Fibroblast of lung (primary cell): Measurements from ENCODE around the gene RERE. TPM values are rescaled to one million over a fixed set of nuclear protein-coding genes. Genes with fewer than 3 reads are reported as not detected.
A peak's percentile ranks its signal among the peaks of the same experiment; 100 is the strongest.

Source experiments
- DNase-seq, 2 donors: peaks; one replicate each; pipeline versions ENCODE4 v3.0.0 to v3.0.0-alpha.2; 2010; ENCODE audit warnings: low read depth in 2 of 2
- H2AFZ ChIP-seq: 2 replicates; pipeline ENCODE4 v1.5.1; 2012; ENCODE audit warnings: low read length, control low read depth, inconsistent platforms
- H3K27ac ChIP-seq: 2 replicates; pipeline ENCODE4 v1.5.1; 2011; ENCODE audit warnings: low read length, control low read depth; ENCODE audit not compliant: insufficient read depth
- H3K27me3 ChIP-seq: 2 replicates; pipeline ENCODE4 v1.5.1; 2011; ENCODE audit warnings: mild to moderate bottlenecking, low read length; ENCODE audit not compliant: control insufficient read depth, insufficient read depth
- H3K36me3 ChIP-seq: 2 replicates; pipeline ENCODE4 v1.5.1; 2011; ENCODE audit warnings: low read length; ENCODE audit not compliant: control insufficient read depth, insufficient read depth
- H3K4me1 ChIP-seq: 2 replicates; pipeline ENCODE4 v1.5.1; 2011; ENCODE audit warnings: low read length; ENCODE audit not compliant: control insufficient read depth, insufficient read depth; ENCODE audit errors: extremely low read depth
- H3K4me2 ChIP-seq: 2 replicates; pipeline ENCODE4 v1.5.1; 2011; ENCODE audit warnings: low read length, control low read depth; ENCODE audit not compliant: insufficient read depth; ENCODE audit errors: extremely low read depth
- H3K4me3 ChIP-seq, 4 experiments: fragments of 200-600 bp in 1 of 4; sonication (generic) in 1 of 4; replicated peaks in 1 of 4; 2 replicates each; pipeline ENCODE4 v1.5.1; 2011 to 2016; ENCODE audit warnings: low read length in 4 of 4, low read depth in 3 of 4, mild to moderate bottlenecking in 3 of 4, control low read depth in 2 of 4, inconsistent platforms in 1 of 4, mixed read lengths in 1 of 4; ENCODE audit not compliant: insufficient read depth in 1 of 4; ENCODE audit errors: control extremely low read depth in 1 of 4
- H3K79me2 ChIP-seq: 2 replicates; pipeline ENCODE4 v1.5.1; 2012; ENCODE audit warnings: mild to moderate bottlenecking, low read length, inconsistent platforms; ENCODE audit not compliant: control insufficient read depth, insufficient read depth
- H3K9ac ChIP-seq: 2 replicates; pipeline ENCODE4 v1.5.1; 2011; ENCODE audit warnings: mild to moderate bottlenecking, low read length, control low read depth; ENCODE audit not compliant: insufficient read depth
- H3K9me3 ChIP-seq: 2 replicates; pipeline ENCODE4 v1.5.1; 2012; ENCODE audit warnings: low read depth, low read length; ENCODE audit not compliant: control insufficient read depth, insufficient read depth
- H4K20me1 ChIP-seq: 2 replicates; pipeline ENCODE4 v1.5.1; 2011; ENCODE audit warnings: low read length; ENCODE audit not compliant: control insufficient read depth, insufficient read depth; ENCODE audit errors: extremely low read depth
- EZH2 ChIP-seq: IDR thresholded peaks from 2 replicates; pipeline ENCODE4 v1.5.1; 2012; ENCODE audit warnings: low read length, control low read depth, mild to moderate bottlenecking; ENCODE audit errors: missing control alignments
- polyA plus RNA-seq, 2 donors: library from polyadenylated mRNA; depleted of rRNA in 1 of 2; stranded (reverse) in 1 of 2; unstranded in 1 of 2; fragments of >200 nt; gene quantifications; 2 replicates each; pipeline ENCODE4 v1.2.1, GENCODE V29; 2011 to 2012; ENCODE audit warnings: missing spikeins in 1 of 2
- total RNA-seq: library from RNA; depleted of rRNA; stranded (reverse); fragments of >200 nt; gene quantifications from 2 replicates; pipeline ENCODE4 v1.2.1, GENCODE V29; 2014
- TF ChIP-seq, protein P1 (sequence below), 2 donors: IDR thresholded peaks in 1 of 2; conservative IDR thresholded peaks in 1 of 2; 1 replicate in 1 of 2; 2 replicates in 1 of 2; pipeline ENCODE4 v1.5.1; 2011 to 2012; ENCODE audit warnings: low read length in 2 of 2, control low read depth in 1 of 2, inconsistent platforms in 1 of 2, low read depth in 1 of 2, mild to moderate bottlenecking in 1 of 2

The RERE gene
- total and polyA plus RNA-seq, 2 donors (not counting 1 experiment from before 2014, with no cell fraction given): 3.7 to 51.0 TPM

DNA sequence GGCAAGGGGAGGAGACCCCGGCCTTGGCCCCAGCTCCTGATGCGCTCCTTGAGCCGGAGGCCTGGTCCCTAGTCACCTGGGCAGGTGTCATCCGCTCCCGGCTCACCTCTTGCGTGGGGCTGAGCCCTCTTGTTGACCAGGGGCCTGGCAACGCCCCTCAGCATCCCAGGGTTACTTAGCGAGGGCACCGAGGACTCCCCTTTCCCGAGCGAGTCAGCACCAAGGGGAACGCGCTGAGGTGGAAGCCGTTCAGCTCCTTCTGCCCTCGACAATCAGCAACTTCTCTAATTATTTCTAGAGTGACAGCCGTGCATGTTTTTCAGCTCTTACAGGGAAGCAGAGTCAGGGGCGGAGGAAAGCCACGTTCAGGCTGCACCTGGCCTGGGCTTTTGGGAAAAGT is 499.0 kb downstream of the RERE start:
- Histone ChIP-seq H3K4me3 (peak overlapping the region; percentile 47 to 76 (median 70)), H3K9me3 (no peaks in the 10 kb centered on the region), H3K9ac (peak overlapping the region; percentile 84), H3K27ac (peak overlapping the region; percentile 64), H3K4me2 (peak overlapping the region; percentile 88), H3K27me3 (no peaks in the 10 kb centered on the region), H4K20me1 (no peaks in the 10 kb centered on the region), H3K4me1 (peaks cover 9% of the 10 kb centered on the region), H2AFZ (peak overlapping the region; percentile 58), H3K79me2 (no peaks in the 10 kb centered on the region), H3K36me3 (no peaks in the 10 kb centered on the region)
- DNase-seq: no peak
- no peak for TF ChIP-seq EZH2
- TF ChIP-seq, protein P1, sequence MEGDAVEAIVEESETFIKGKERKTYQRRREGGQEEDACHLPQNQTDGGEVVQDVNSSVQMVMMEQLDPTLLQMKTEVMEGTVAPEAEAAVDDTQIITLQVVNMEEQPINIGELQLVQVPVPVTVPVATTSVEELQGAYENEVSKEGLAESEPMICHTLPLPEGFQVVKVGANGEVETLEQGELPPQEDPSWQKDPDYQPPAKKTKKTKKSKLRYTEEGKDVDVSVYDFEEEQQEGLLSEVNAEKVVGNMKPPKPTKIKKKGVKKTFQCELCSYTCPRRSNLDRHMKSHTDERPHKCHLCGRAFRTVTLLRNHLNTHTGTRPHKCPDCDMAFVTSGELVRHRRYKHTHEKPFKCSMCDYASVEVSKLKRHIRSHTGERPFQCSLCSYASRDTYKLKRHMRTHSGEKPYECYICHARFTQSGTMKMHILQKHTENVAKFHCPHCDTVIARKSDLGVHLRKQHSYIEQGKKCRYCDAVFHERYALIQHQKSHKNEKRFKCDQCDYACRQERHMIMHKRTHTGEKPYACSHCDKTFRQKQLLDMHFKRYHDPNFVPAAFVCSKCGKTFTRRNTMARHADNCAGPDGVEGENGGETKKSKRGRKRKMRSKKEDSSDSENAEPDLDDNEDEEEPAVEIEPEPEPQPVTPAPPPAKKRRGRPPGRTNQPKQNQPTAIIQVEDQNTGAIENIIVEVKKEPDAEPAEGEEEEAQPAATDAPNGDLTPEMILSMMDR (conservative IDR thresholded peaks at IDR 0.05 in 1 of 2, IDR thresholded peaks at IDR 0.05 in 1 of 2; ENCODE audit: low read depth in 1 of 2, low read length in 2 of 2): no peak

DNA sequence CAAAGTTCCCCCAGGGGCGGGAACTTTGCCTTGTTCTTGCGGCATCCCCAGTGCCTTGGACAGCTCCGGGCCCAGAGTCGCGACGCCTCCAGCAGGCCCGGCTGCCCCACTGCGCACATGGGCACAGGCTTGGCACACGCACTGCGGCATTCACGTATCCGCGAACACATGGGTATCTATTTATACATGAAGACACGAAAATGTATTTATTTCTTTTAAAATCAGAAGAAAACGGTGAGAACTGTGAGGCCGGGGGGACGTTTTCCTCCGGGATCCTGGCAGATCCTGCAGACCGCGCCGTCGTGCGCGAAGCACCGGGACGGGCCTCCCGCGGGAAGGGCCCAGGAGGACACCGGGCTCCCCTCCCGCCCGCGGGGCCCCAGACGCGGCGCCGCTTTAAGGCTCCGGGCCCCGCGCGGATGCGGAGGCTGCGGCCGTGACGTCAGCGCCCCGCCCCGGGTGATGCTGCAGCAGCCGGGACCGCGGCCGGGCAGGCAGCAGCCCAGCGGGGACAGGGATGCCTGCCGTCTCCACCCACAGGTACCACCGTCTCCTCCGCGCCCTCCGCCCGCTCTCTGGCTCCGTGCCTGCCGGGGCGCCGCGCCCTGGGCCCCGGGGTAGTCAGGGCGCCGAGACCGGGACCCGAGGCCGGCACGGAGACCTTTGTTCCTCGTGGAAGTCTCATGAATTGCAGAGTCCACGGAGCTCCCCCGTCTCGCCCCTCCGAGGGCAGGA is 499.6 kb downstream of the RERE start, which contains the start of gene SLC45A1:
TSS of gene SLC45A1 (plus strand) at position 468 of the 735 bp plus-strand sequence. CDS start 6,216 bp downstream, outside the sequence.
- Histone ChIP-seq H3K79me2 (no peaks in the 10 kb centered on the region), H3K4me1 (peaks cover 9% of the 10 kb centered on the region), H3K4me2 (peak within 1 kb of the TSS; percentile 88), H3K4me3 (peak within 1 kb of the TSS; percentile 47 to 76 (median 70)), H4K20me1 (no peaks in the 10 kb centered on the region), H3K27me3 (no peaks in the 10 kb centered on the region), H3K9me3 (no peaks in the 10 kb centered on the region), H3K9ac (peak within 1 kb of the TSS; percentile 84), H3K36me3 (no peaks in the 10 kb centered on the region), H3K27ac (peak within 1 kb of the TSS; percentile 64), H2AFZ (peak within 1 kb of the TSS; percentile 69)
- TF ChIP-seq EZH2: no peak
- TF ChIP-seq, protein P1 (conservative IDR thresholded peaks at IDR 0.05 in 1 of 2, IDR thresholded peaks at IDR 0.05 in 1 of 2; ENCODE audit: low read depth in 1 of 2, low read length in 2 of 2): no peak
- peak; percentile 63 to 68 for DNase-seq

DNA sequence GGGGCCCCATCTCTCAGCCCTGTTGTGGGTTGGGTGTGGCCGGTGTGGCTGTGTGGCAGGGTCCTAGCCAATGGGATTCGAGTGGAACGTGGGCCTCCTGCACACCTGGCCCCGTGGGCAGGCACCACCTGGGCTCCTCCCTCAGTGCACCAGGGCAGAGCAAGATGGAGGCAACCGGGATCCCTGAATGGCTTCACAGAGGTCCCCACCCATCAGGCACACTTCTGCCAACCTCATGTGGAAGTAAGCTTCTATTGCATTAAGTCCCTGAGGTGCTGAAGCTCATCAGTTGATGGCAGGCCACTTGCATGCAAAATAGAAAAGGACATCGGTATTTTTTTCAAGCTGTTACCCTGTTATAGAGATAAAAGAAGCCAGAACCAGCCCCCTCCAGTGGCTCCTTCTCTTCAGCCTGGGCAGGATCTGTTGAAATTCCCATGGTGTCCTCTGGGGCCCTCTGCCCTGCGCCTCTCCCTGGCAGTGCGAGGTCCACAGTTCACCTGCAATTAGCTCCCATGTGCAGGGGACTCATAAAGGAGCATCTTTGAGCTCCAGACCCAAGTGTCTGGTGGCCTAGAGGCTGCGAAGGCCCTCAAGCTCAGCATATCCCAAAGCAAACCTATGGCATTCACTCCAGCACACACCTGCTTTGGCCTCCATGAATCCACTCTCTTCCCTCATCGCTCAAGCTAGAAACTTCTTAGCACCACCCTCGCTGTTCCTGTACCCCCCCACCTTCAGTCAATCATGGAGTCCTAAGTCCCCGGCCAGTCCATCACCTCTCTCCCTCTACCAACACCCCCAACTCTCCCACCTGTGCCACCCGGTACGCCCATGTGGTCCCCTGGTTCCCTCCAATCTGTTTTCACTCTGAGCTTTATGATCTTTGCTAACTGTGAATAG is 501.6 kb downstream of the RERE start:
- no peaks in the 10 kb centered on the region for H3K36me3 ChIP-seq
- TF ChIP-seq, protein P1 (conservative IDR thresholded peaks at IDR 0.05 in 1 of 2, IDR thresholded peaks at IDR 0.05 in 1 of 2; ENCODE audit: low read depth in 1 of 2, low read length in 2 of 2): peak in 1 of 2 donors; percentile 21
- no peak for TF ChIP-seq EZH2
- DNase-seq: no peak
- no peaks in the 10 kb centered on the region for H3K79me2 ChIP-seq
- no peak overlapping the region for H3K4me3 ChIP-seq
- H3K4me2 ChIP-seq: no peak overlapping the region
- no peaks in the 10 kb centered on the region for H3K9me3 ChIP-seq
- H3K27ac ChIP-seq: no peak overlapping the region
- no peaks in the 10 kb centered on the region for H4K20me1 ChIP-seq
- H3K9ac ChIP-seq: no peak overlapping the region
- no peak overlapping the region for H2AFZ ChIP-seq
- H3K27me3 ChIP-seq: no peaks in the 10 kb centered on the region
- H3K4me1 ChIP-seq: peaks cover 9% of the 10 kb centered on the region
